Measurements from ENCODE around the gene FAM234A.

GRCh38 chr16:311725-312124 is 77.1 kb downstream of the FAM234A start:
- TF ChIP-seq CTCF (IDR thresholded peaks at IDR 0.05; ENCODE audit: low read length) (no peak), EZH2 (IDR thresholded peaks at IDR 0.05; ENCODE audit: borderline replicate concordance, low read length) (no peak)

All from OCI-LY1 (cell line).